Peyer's patch (tissue), 4 donors: ENCODE results near the gene DACH1.

ENCODE experiments used
- CTCF ChIP-seq, 6 experiments: fragments of 450-650 bp in 4 of 6; fragments of 200-600 bp in 2 of 6; sonication (generic) in 1 of 6; IDR thresholded peaks; one replicate each; pipeline ENCODE4 v1.5.1; 2017 to 2019; ENCODE audit warnings: antibody characterized with exemption in 6 of 6, mild to moderate bottlenecking in 3 of 6, moderate library complexity in 1 of 6
- POLR2A ChIP-seq, 2 donors: fragments of 450-650 bp; IDR thresholded peaks; one replicate each; pipeline ENCODE4 v1.5.1; 2017; ENCODE audit warnings: antibody characterized with exemption in 2 of 2, mild to moderate bottlenecking in 2 of 2, moderate library complexity in 2 of 2

GRCh38 chr13:71858647-71859046 lies 8.4 kb downstream of the DACH1 start:
- TF ChIP-seq CTCF (IDR thresholded peaks at IDR 0.05) (no peak), POLR2A (IDR thresholded peaks at IDR 0.05) (no peak)
